PC-9 (cell line): ENCODE measurements around the gene CIT.

Experiments
- CTCF ChIP-seq: fragments of 200-600 bp; sonication (generic); conservative IDR thresholded peaks from 2 replicates; pipeline ENCODE4 v1.6.1; 2017; ENCODE audit warnings: mixed run types, antibody characterized with exemption, mild to moderate bottlenecking, moderate library complexity
- EZH2 ChIP-seq: fragments of 200-600 bp; sonication (generic); IDR thresholded peaks from 2 replicates; pipeline ENCODE4 v1.8.0; 2017; ENCODE audit warnings: antibody characterized with exemption, low read depth

GRCh38 chr12:119667577-119668323 lies 209.4 kb downstream of the CIT start, which contains the start of gene PRKAB1:
- TF ChIP-seq CTCF (peak; percentile 79), EZH2 (no peak)
